HL-60 (cell line): Measurements from ENCODE around the gene USP27X.

Experiments used
- CTCF ChIP-seq: IDR thresholded peaks from one replicate; pipeline ENCODE4 v1.5.1; 2011; ENCODE audit warnings: low read length, control low read depth, inconsistent platforms; ENCODE audit not compliant: insufficient read depth
- GABPA ChIP-seq: IDR thresholded peaks from 2 replicates; pipeline ENCODE4 v1.6.1; 2012; ENCODE audit warnings: low read depth
- POLR2AphosphoS5 ChIP-seq: IDR thresholded peaks from 2 replicates; pipeline ENCODE4 v1.6.1; 2012; ENCODE audit warnings: low read depth
- REST ChIP-seq: IDR thresholded peaks from 2 replicates; pipeline ENCODE4 v1.6.1; 2012; ENCODE audit warnings: low read depth; ENCODE audit not compliant: insufficient replicate concordance
- SPI1 ChIP-seq: IDR thresholded peaks from 2 replicates; pipeline ENCODE4 v1.6.1; 2012; ENCODE audit warnings: low read depth, mild to moderate bottlenecking, borderline replicate concordance

- no peak for TF ChIP-seq CTCF
- no peak for TF ChIP-seq REST
- no peak for TF ChIP-seq POLR2AphosphoS5
- no peak for TF ChIP-seq SPI1
- no peak for TF ChIP-seq GABPA
Observed at GRCh38 chrX:49879656-49880277, 483 bp downstream of the USP27X start.
